Stomach (tissue), 4 donors: ENCODE results near the gene USP24.

Experiments
- EP300 ChIP-seq: sonication (generic); formaldehyde crosslinking; IDR thresholded peaks from one replicate; pipeline ENCODE4 v1.6.1; 2017; ENCODE audit warnings: antibody characterized with exemption
- POLR2A ChIP-seq, 4 donors: fragments of 450-650 bp; IDR thresholded peaks; one replicate each; pipeline ENCODE4 v1.6.1; 2016; ENCODE audit warnings: antibody characterized with exemption in 4 of 4, control low read depth in 2 of 4, mild to moderate bottlenecking in 1 of 4, moderate library complexity in 1 of 4
- POLR2AphosphoS5 ChIP-seq, 3 donors: sonication (generic); formaldehyde crosslinking; IDR thresholded peaks; one replicate each; pipeline ENCODE4 v1.6.1; 2016; ENCODE audit warnings: antibody characterized with exemption in 3 of 3
- TF ChIP-seq, protein P1 (sequence below), 7 experiments: fragments of 450-650 bp in 4 of 7; fragments of 200-600 bp in 3 of 7; sonication (generic) in 3 of 7; IDR thresholded peaks; one replicate each; pipeline ENCODE4 v1.5.1; 2016 to 2019; ENCODE audit warnings: antibody characterized with exemption in 7 of 7, control low read depth in 2 of 7, mild to moderate bottlenecking in 1 of 7

DNA sequence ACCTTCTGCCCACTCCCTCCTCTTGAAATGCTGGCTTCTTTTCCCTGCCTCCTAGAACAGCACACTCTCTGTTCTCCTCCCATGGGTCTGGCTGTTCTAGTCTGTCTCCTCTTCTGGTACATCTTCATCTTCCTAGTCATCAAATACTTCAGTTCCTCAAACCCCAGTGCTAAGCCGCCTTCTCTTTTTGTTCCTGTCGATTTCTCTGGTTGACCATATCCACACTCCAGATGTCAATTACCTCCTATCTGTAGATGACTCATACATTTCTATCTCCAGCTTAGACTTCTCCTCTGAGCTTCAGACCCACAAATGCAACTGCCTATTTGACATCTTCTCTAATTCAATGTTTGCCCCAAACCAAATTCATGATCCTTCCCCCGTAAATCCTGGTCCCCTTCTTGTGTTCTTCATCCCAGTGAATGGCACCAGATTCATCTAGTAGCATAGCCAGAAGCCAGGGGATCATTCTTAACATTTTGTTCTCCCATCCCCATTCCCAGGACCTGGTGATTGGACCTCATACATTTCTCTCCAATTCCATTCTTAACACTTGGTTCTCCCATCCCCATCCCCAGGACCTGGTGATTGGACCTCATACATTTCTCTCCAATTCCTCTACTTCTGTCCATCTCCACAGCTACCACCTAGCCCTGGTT lies 35.9 kb downstream of the USP24 start:
- no peak for TF ChIP-seq EP300
- TF ChIP-seq, protein P1, sequence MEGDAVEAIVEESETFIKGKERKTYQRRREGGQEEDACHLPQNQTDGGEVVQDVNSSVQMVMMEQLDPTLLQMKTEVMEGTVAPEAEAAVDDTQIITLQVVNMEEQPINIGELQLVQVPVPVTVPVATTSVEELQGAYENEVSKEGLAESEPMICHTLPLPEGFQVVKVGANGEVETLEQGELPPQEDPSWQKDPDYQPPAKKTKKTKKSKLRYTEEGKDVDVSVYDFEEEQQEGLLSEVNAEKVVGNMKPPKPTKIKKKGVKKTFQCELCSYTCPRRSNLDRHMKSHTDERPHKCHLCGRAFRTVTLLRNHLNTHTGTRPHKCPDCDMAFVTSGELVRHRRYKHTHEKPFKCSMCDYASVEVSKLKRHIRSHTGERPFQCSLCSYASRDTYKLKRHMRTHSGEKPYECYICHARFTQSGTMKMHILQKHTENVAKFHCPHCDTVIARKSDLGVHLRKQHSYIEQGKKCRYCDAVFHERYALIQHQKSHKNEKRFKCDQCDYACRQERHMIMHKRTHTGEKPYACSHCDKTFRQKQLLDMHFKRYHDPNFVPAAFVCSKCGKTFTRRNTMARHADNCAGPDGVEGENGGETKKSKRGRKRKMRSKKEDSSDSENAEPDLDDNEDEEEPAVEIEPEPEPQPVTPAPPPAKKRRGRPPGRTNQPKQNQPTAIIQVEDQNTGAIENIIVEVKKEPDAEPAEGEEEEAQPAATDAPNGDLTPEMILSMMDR (IDR thresholded peaks at IDR 0.05), result no peak
- no peak for TF ChIP-seq POLR2A (IDR thresholded peaks at IDR 0.05)
- no peak for TF ChIP-seq POLR2AphosphoS5 (IDR thresholded peaks at IDR 0.05)
